Right lobe of liver (tissue), 4 donors: ENCODE results near the gene C3orf18.

Source experiments
- POLR2A ChIP-seq: fragments of 450-650 bp; IDR thresholded peaks from one replicate; pipeline ENCODE4 v1.6.1; 2017; ENCODE audit warnings: antibody characterized with exemption, mild to moderate bottlenecking
- TF ChIP-seq, protein P1 (sequence below), 4 donors: fragments of 200-600 bp in 3 of 4; fragments of 450-650 bp in 1 of 4; IDR thresholded peaks; one replicate each; pipeline versions ENCODE4 v1.5.1 to v1.8.0; 2016 to 2022; ENCODE audit warnings: antibody characterized with exemption in 4 of 4, mild to moderate bottlenecking in 2 of 4
- donor health status: DM: no; HTN: no; CAD: no.
- donor health status: DM: no; HTN: no; CAD: no.
- donor health status: DM: no; HTN: yes; CAD: no.

DNA sequence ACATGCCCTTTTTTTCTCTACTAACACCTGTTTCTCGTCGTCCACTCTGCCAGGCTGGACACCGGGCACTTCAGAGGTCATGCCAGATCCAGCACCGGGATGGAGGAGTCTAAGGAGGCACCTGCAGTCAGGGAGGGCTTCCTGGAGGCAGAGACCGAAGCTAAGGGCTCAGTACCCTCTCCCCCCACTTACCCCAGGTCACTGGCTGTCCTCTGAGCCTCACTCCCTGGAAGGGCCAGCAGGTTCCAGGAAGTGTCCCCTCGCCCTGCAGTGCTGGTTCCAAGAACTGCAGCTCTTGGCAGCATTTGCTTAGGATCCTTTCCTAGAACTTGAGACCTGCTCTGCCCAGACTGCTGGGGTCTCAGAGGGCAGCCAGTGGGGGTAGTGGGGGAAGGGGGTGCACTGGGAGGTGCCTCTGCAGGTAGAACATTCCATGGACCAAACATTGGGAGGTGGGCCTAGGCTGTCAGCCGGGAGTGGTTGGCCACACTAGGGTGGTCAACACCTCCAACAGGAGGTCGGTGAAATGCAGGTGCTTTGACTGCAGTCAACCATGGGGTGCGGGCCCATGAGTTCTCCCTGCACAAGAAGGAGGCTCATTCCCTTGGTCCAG, 32.7 kb upstream of the C3orf18 start:
- TF ChIP-seq, protein P1, sequence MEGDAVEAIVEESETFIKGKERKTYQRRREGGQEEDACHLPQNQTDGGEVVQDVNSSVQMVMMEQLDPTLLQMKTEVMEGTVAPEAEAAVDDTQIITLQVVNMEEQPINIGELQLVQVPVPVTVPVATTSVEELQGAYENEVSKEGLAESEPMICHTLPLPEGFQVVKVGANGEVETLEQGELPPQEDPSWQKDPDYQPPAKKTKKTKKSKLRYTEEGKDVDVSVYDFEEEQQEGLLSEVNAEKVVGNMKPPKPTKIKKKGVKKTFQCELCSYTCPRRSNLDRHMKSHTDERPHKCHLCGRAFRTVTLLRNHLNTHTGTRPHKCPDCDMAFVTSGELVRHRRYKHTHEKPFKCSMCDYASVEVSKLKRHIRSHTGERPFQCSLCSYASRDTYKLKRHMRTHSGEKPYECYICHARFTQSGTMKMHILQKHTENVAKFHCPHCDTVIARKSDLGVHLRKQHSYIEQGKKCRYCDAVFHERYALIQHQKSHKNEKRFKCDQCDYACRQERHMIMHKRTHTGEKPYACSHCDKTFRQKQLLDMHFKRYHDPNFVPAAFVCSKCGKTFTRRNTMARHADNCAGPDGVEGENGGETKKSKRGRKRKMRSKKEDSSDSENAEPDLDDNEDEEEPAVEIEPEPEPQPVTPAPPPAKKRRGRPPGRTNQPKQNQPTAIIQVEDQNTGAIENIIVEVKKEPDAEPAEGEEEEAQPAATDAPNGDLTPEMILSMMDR (IDR thresholded peaks at IDR 0.05) = no peak
- TF ChIP-seq POLR2A = no peak
